Mesothelial cell of epicardium (in vitro differentiated cells): ENCODE data around the gene EXD3. TPM values are rescaled to one million over a fixed set of nuclear protein-coding genes. Genes with fewer than 3 reads are reported as not detected.
A peak's percentile ranks its signal among the peaks of the same experiment; 100 is the strongest.

Experiments
- DNase-seq, 2 experiments: peaks; one replicate each; pipeline ENCODE4 v3.0.0; 2021; ENCODE audit warnings: low spot score in 2 of 2; ENCODE audit not compliant: unreplicated experiment in 2 of 2
- H3K27ac Mint-ChIP-seq: 2 replicates; pipeline ENCODE4 v1.8.0; 2021; ENCODE audit warnings: mixed read lengths
- H3K27me3 Mint-ChIP-seq: 2 replicates; pipeline ENCODE4 v1.8.0; 2021; ENCODE audit warnings: low read depth, mixed read lengths
- H3K36me3 Mint-ChIP-seq: 2 replicates; pipeline ENCODE4 v1.8.0; 2021; ENCODE audit warnings: mixed read lengths
- H3K4me1 Mint-ChIP-seq: 2 replicates; pipeline ENCODE4 v1.8.0; 2021; ENCODE audit warnings: mixed read lengths
- H3K4me3 Mint-ChIP-seq: 2 replicates; pipeline ENCODE4 v1.8.0; 2021; ENCODE audit warnings: mild to moderate bottlenecking, moderate library complexity, mixed read lengths
- H3K9me3 Mint-ChIP-seq: 2 replicates; pipeline ENCODE4 v1.8.0; 2021; ENCODE audit warnings: mixed read lengths
- total RNA-seq: library from RNA; stranded (reverse); gene quantifications from 3 replicates; pipeline ENCODE4 v1.2.1, GENCODE V29; 2021
- TF ChIP-seq, protein P1 (sequence below): fragments of 200-600 bp; sonication (generic); IDR thresholded peaks from one replicate; pipeline ENCODE4 v1.5.0; 2021; ENCODE audit warnings: antibody characterized with exemption; ENCODE audit not compliant: unreplicated experiment

The EXD3 gene
- total RNA-seq, 1 donor from 2014 or later: 38.2 TPM

- peak overlapping the region; percentile 30 for H3K4me3 Mint-ChIP-seq
- H3K36me3 Mint-ChIP-seq: peaks cover 3% of the 10 kb centered on the region
- peaks cover 13% of the 10 kb centered on the region for H3K4me1 Mint-ChIP-seq
- H3K27me3 Mint-ChIP-seq: peaks cover 2% of the 10 kb centered on the region
- H3K27ac Mint-ChIP-seq: no peak overlapping the region
- DNase-seq: no peak
- TF ChIP-seq, protein P1, sequence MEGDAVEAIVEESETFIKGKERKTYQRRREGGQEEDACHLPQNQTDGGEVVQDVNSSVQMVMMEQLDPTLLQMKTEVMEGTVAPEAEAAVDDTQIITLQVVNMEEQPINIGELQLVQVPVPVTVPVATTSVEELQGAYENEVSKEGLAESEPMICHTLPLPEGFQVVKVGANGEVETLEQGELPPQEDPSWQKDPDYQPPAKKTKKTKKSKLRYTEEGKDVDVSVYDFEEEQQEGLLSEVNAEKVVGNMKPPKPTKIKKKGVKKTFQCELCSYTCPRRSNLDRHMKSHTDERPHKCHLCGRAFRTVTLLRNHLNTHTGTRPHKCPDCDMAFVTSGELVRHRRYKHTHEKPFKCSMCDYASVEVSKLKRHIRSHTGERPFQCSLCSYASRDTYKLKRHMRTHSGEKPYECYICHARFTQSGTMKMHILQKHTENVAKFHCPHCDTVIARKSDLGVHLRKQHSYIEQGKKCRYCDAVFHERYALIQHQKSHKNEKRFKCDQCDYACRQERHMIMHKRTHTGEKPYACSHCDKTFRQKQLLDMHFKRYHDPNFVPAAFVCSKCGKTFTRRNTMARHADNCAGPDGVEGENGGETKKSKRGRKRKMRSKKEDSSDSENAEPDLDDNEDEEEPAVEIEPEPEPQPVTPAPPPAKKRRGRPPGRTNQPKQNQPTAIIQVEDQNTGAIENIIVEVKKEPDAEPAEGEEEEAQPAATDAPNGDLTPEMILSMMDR: no peak
- no peaks in the 10 kb centered on the region for H3K9me3 Mint-ChIP-seq
Measured at GRCh38 chr9:137455359-137455991, 32.5 kb upstream of the EXD3 start.

DNA sequence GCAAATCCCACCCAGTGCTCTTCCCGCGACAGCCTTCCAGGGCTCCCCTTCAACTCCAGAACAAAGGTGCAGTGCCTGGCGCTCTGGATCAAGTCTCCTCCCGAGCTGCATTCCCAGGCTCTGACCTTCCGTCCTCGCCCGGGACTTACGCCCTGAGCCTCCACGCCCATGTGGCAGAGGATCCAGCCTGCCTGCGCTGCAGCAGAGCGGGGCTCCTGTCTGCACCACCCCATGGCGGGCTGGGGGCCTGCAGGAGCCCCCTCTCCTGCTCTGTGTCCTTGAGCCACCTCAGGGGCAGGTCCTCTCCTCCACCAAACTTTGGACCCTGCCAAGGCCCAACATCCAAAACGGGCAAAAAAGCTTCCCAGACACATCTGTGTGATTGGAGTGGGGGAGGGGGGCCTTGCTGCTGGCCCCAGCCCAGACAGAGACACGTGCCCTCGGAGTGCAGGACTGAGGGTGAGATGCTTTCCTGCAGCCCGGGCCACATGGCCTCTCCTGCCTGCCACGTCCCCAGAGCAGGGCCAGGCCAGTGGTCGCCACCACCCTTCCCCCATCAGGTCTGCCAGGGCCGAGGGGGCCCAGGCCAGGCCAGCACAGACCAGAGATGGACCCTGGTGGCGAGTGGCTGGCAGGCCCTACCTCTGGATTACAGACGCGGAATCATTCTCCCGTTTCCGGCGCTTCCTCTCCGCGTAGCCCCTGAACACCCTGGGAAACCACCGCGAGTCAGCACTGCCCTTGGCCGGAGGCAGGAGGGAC, 31.8 kb upstream of the EXD3 start:
- Mint-ChIP-seq H3K9me3 (no peaks in the 10 kb centered on the region), H3K4me1 (peaks cover 12% of the 10 kb centered on the region), H3K4me3 (peak overlapping the region; percentile 64), H3K36me3 (peaks cover 3% of the 10 kb centered on the region), H3K27me3 (peaks cover 1% of the 10 kb centered on the region), H3K27ac (peak overlapping the region; percentile 75)
- TF ChIP-seq, protein P1: no peak
- peak in 1 of 2 experiments; percentile 21 for DNase-seq

GRCh38 chr9:137454145-137454596, 31.2 kb upstream of the EXD3 start:
- H3K36me3 Mint-ChIP-seq: peaks cover 3% of the 10 kb centered on the region
- peak overlapping the region; percentile 64 for H3K4me3 Mint-ChIP-seq
- TF ChIP-seq, protein P1: no peak
- H3K27ac Mint-ChIP-seq: peak overlapping the region; percentile 75
- no peaks in the 10 kb centered on the region for H3K27me3 Mint-ChIP-seq
- peaks cover 11% of the 10 kb centered on the region for H3K4me1 Mint-ChIP-seq
- no peaks in the 10 kb centered on the region for H3K9me3 Mint-ChIP-seq
- peak; percentile 43 to 72 for DNase-seq

GRCh38 chr9:137453643-137454081, 30.7 kb upstream of the EXD3 start:
- Mint-ChIP-seq H3K27me3 (no peaks in the 10 kb centered on the region), H3K27ac (peak overlapping the region; percentile 67), H3K36me3 (peaks cover 3% of the 10 kb centered on the region), H3K9me3 (no peaks in the 10 kb centered on the region), H3K4me3 (peak overlapping the region; percentile 69), H3K4me1 (peaks cover 11% of the 10 kb centered on the region)
- DNase-seq: peak; percentile 61 to 79
- TF ChIP-seq, protein P1: no peak

DNA sequence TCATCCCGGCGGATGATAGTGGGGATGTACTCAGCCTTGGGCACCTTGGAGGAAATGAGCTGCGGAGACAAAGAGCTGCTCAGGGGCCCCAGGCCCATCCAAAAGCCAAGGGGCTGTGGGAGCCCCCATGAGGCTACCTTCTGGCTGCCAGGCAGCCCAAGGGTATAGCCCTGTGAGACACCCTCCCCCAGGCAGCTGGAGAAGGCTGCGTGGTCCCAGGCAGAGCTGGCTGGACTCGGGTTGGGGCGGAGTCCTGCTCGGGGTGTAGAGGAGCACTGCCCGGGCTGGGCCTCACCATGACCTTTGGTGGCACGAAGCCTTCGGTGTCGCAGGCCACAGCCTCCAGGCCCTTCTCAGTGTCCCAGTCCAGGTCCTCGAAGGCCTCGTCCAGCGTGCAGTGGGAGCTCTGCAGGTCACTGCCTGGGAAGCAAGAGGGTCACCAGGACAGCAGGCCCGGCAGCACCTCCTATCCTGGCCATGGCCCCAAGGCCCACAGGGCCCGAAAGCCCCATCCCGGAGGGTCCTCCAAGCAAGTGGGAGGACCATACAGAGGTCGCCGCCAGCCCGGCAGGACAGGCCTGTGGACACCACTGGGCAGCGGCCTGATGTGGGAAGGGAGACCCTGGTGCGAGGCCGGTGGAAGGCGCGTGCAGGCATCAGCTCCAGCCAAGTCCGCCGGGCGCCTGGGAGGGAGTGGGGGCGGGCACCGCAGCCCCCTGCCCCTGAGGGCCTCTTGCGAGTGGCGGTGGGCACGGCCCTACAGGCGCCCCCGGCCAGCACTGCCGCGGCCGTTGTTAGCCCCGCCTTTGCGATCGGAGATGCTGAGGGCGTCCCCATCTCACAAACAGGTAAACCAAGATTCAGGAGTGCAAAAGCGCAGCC, 30.0 kb upstream of the EXD3 start:
- H3K4me1 Mint-ChIP-seq: peaks cover 11% of the 10 kb centered on the region
- DNase-seq: peak in 1 of 2 experiments; percentile 24
- peak overlapping the region; percentile 69 for H3K4me3 Mint-ChIP-seq
- H3K36me3 Mint-ChIP-seq: peaks cover 6% of the 10 kb centered on the region
- TF ChIP-seq, protein P1: no peak
- no peaks in the 10 kb centered on the region for H3K27me3 Mint-ChIP-seq
- H3K27ac Mint-ChIP-seq: no peak overlapping the region
- H3K9me3 Mint-ChIP-seq: no peaks in the 10 kb centered on the region
